Transverse colon (tissue), 4 donors: ENCODE data around the gene CHST3. TPM values are rescaled to one million over a fixed set of nuclear protein-coding genes. Genes with fewer than 3 reads are reported as not detected.

Source experiments
- DNase-seq: peaks from one replicate; pipeline ENCODE4 v3.0.0-alpha.2; 2019
- H3K27ac ChIP-seq, 4 donors: fragments of 200-600 bp; sonication (generic); 2 replicates each; pipeline ENCODE4 v1.5.1; 2016 to 2018; ENCODE audit warnings: inconsistent platforms in 4 of 4
- H3K27me3 ChIP-seq: fragments of 200-600 bp; sonication (generic); 2 replicates; pipeline ENCODE4 v1.5.1; 2017; ENCODE audit warnings: inconsistent platforms
- H3K36me3 ChIP-seq, 4 donors: fragments of 200-600 bp; sonication (generic); 2 replicates each; pipeline ENCODE4 v1.5.1; 2017 to 2019; ENCODE audit warnings: inconsistent platforms in 4 of 4
- H3K4me1 ChIP-seq, 4 donors: fragments of 200-600 bp; sonication (generic); 2 replicates each; pipeline ENCODE4 v1.5.1; 2017 to 2020; ENCODE audit warnings: inconsistent platforms in 4 of 4
- H3K4me3 ChIP-seq, 4 donors: fragments of 200-600 bp; sonication (generic); 1 replicate in 1 of 4; 2 replicates in 3 of 4; pipeline versions ENCODE4 v1.5.1 to v1.6.1; 2017 to 2019; ENCODE audit warnings: inconsistent platforms in 4 of 4
- H3K9me3 ChIP-seq, 2 donors: fragments of 200-600 bp; sonication (generic); 2 replicates each; pipeline ENCODE4 v1.5.1; 2017 to 2019; ENCODE audit warnings: inconsistent platforms in 2 of 2
- EP300 ChIP-seq: sonication (generic); formaldehyde crosslinking; IDR thresholded peaks from one replicate; pipeline ENCODE4 v1.6.1; 2017; ENCODE audit warnings: antibody characterized with exemption, low read depth
- POLR2A ChIP-seq: fragments of 450-650 bp; IDR thresholded peaks from one replicate; pipeline ENCODE4 v1.6.1; 2016; ENCODE audit warnings: antibody characterized with exemption, mild to moderate bottlenecking, moderate library complexity
- POLR2AphosphoS5 ChIP-seq, 3 donors: sonication (generic); formaldehyde crosslinking; IDR thresholded peaks; one replicate each; pipeline ENCODE4 v1.6.1; 2016; ENCODE audit warnings: antibody characterized with exemption in 3 of 3
- WGBS, 2 donors: methylation state at CpG; one replicate each; pipeline ENCODE4 v1.1.5; 2018; ENCODE audit warnings: low coverage in 1 of 2; 5-methylcytosine and 5-hydroxymethylcytosine counted together
- in situ Hi-C, 4 donors: fragments of 200-750 bp; cut with MboI; loops; one replicate each; pipeline versions ENCODE4 v1.15.0 to v1.15.1; 2017; ENCODE audit warnings: low sequenced_read_pairs in 3 of 4, low pct_ligation_motif_present in 1 of 4, low pct_unique_long_range_greater_than_20kb in 1 of 4
- intact Hi-C: fragments of 100-400 bp; cut with DNase I; formaldehyde crosslinking; loops from one replicate; pipeline ENCODE4 v1.15.1; 2023; ENCODE audit warnings: low total_unique reads
- total RNA-seq, 4 donors: library from RNA; depleted of rRNA; stranded (reverse); fragments of >200 nt; gene quantifications; one replicate each; pipeline ENCODE4 v1.1.0, GENCODE V29; 2016
- TF ChIP-seq, protein P1 (sequence below), 5 experiments: fragments of 200-600 bp in 3 of 5; fragments of 450-650 bp in 2 of 5; sonication (generic) in 3 of 5; IDR thresholded peaks; 1 replicate in 2 of 5; 2 replicates in 3 of 5; pipeline ENCODE4 v1.5.1; 2016 to 2017; ENCODE audit warnings: antibody characterized with exemption in 5 of 5, inconsistent platforms in 3 of 5, mild to moderate bottlenecking in 2 of 5, moderate library complexity in 1 of 5

Gene CHST3
- total RNA-seq, 4 donors from 2014 or later: 1.6 to 10.5 (median 3.9) TPM

DNA sequence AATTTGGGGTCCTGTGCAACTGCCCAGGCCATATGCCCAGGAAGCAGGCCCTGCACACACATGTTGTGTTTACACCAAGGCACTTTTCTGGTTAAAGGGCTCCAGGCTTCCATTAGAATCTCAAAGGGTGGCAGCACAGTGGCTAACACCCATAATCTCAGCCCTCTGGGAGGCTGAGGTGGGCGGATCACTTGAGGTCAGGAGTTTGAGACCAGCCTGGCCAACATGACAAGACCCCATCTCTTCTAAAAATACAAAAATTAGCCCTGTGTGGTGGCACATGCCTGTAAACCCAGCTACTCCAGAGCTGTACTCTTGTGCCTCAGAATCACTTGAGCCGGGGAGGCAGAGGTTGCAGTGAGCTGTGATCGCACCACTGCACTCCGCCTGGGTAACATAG is 70.6 kb downstream of the CHST3 start:
- in situ Hi-C loops (loop anchor here in 1 of 4 donors (25.0 kb wide), 1 partner anchor 122 kb away; no protein-coding TSS in a partner anchor), intact Hi-C loops (no loop called here)
- TF ChIP-seq POLR2AphosphoS5 (IDR thresholded peaks at IDR 0.05) (no peak), EP300 (no peak), POLR2A (no peak)
- TF ChIP-seq, protein P1, sequence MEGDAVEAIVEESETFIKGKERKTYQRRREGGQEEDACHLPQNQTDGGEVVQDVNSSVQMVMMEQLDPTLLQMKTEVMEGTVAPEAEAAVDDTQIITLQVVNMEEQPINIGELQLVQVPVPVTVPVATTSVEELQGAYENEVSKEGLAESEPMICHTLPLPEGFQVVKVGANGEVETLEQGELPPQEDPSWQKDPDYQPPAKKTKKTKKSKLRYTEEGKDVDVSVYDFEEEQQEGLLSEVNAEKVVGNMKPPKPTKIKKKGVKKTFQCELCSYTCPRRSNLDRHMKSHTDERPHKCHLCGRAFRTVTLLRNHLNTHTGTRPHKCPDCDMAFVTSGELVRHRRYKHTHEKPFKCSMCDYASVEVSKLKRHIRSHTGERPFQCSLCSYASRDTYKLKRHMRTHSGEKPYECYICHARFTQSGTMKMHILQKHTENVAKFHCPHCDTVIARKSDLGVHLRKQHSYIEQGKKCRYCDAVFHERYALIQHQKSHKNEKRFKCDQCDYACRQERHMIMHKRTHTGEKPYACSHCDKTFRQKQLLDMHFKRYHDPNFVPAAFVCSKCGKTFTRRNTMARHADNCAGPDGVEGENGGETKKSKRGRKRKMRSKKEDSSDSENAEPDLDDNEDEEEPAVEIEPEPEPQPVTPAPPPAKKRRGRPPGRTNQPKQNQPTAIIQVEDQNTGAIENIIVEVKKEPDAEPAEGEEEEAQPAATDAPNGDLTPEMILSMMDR (IDR thresholded peaks at IDR 0.05): no peak
- Histone ChIP-seq H3K27ac (no peak overlapping the region), H3K9me3 (no peaks in the 10 kb centered on the region), H3K36me3 (no peaks in the 10 kb centered on the region), H3K4me1 (peaks cover 0 to 14% (median 3%) of the 10 kb centered on the region in 4 donors), H3K4me3 (no peak overlapping the region), H3K27me3 (no peaks in the 10 kb centered on the region)
- WGBS, 2 donors: 90 to 100% methylated on average over 3 to 4 of the region's 4 CpGs
- DNase-seq: no peak

DNA sequence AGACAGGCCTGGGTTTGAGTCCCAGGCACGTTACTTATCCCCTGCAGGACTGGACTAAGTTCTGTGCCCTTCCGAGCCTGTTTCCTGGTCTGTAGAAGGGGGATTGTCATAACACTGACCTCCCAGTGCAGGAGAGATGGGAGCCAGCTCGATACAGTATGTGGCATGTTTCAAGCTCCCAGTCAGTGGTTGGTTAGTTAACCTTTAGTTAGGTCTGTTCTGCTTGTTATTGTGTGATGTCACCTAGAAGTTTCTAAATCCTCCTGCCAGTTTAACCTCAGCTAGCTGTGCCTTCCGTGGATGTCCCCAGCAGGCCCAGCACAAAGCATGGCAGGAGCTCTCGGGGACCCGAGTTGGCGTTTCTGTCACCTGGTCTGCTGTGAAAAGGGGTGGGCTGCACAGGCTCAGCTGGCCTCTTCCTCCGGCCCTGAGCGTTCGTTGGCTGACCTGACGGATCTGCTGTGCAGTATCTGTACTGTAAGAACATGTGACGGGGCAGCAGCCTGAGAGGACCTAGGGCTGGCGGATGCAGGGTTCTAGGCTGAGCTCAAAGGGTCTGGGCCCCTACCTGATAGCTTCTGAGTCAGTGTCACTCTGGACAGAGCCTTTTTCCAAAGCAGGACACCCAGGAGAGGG is 71.2 kb downstream of the CHST3 start:
- no peak overlapping the region for H3K4me3 ChIP-seq
- in situ Hi-C loops: loop anchor here in 1 of 4 donors (25.0 kb wide), 1 partner anchor 123 kb away; no protein-coding TSS in a partner anchor
- H3K36me3 ChIP-seq: no peaks in the 10 kb centered on the region

DNA sequence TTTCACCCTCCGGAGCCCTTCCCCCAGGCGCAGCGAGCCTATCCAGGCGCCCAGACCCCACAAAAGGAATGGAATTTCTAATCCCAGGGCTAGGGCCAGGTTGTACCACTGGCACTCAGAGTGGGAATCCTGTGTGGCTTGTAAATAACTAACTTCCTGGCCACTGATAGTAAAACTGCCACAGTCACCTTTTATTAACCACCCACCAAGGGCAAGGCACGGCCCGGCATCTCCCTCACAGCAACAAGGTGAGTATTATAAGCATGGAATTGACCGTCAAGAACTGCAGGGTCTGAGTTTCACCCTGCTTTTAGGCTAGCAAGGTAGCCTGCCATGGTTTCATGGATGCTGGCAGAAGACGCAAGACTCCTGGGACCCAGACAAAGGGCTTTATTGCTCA is 73.1 kb downstream of the CHST3 start:
- Histone ChIP-seq H3K36me3 (no peaks in the 10 kb centered on the region), H3K27ac (no peak overlapping the region), H3K27me3 (no peaks in the 10 kb centered on the region), H3K4me3 (no peak overlapping the region), H3K9me3 (no peaks in the 10 kb centered on the region), H3K4me1 (no peaks in the 10 kb centered on the region)
- WGBS, 2 donors: 87 to 89% methylated on average over 1 to 8 of the region's 8 CpGs
- TF ChIP-seq EP300 (no peak), POLR2AphosphoS5 (IDR thresholded peaks at IDR 0.05) (no peak), POLR2A (no peak)
- TF ChIP-seq, protein P1 (IDR thresholded peaks at IDR 0.05): no peak
- intact Hi-C loops (no loop called here), in situ Hi-C loops (loop anchor here in 1 of 4 donors (25.0 kb wide), 1 partner anchor 125 kb away; no protein-coding TSS in a partner anchor)
- DNase-seq: no peak

More for the DNA sequence above, 71.2 kb downstream of the CHST3 start:
- Histone ChIP-seq H3K27ac (no peak overlapping the region), H3K4me1 (peaks cover 0 to 8% (median under 1%) of the 10 kb centered on the region in 4 donors), H3K27me3 (no peaks in the 10 kb centered on the region), H3K9me3 (no peaks in the 10 kb centered on the region)
- 78 to 93% methylated on average over 3 to 11 of the region's 13 CpGs for WGBS, 2 donors
- intact Hi-C loops: no loop called here
- TF ChIP-seq, protein P1 (IDR thresholded peaks at IDR 0.05): no peak
- TF ChIP-seq EP300 (no peak), POLR2A (no peak), POLR2AphosphoS5 (IDR thresholded peaks at IDR 0.05) (no peak)
- DNase-seq: no peak

DNA sequence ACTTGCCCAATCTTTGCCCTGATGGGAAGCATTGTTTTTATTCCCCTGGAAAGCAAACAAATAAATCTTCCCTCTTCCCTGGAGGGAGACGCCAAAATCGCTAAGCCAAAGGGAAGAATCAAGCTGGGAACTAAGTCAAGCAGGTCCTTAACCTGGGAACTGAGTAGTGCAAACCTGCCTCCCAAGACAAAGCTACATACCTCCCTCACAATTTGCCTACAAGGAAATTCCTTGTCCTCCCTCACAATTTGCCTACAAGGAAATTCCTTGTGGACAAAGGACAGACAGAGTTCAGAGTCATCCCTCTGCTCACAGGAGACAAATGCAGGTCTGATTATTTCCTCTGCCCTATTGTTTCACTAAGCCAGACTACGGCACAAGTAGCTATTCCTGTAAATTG is 73.6 kb downstream of the CHST3 start:
- H3K4me1 ChIP-seq: no peaks in the 10 kb centered on the region
- H3K27me3 ChIP-seq: no peaks in the 10 kb centered on the region
- H3K27ac ChIP-seq: no peak overlapping the region
- in situ Hi-C loops: loop anchor here in 1 of 4 donors (25.0 kb wide), 1 partner anchor 126 kb away; no protein-coding TSS in a partner anchor
- H3K4me3 ChIP-seq: no peak overlapping the region
- H3K9me3 ChIP-seq: no peaks in the 10 kb centered on the region
- intact Hi-C loops: no loop called here
- WGBS, 2 donors: 60 to 100% methylated on average over 1 to 3 of the region's 3 CpGs
- TF ChIP-seq POLR2A: no peak
- no peak for TF ChIP-seq POLR2AphosphoS5 (IDR thresholded peaks at IDR 0.05)
- TF ChIP-seq EP300: no peak
- TF ChIP-seq, protein P1 (IDR thresholded peaks at IDR 0.05): no peak
- no peak for DNase-seq
- H3K36me3 ChIP-seq: no peaks in the 10 kb centered on the region
